SK-N-MC (cell line): Measurements from ENCODE around the gene ELF2.

Source experiments
- EZH2 ChIP-seq: fragments of 200-600 bp; sonication (generic); IDR thresholded peaks from one replicate; pipeline ENCODE4 v1.6.1; 2017; ENCODE audit warnings: antibody characterized with exemption
- POLR2AphosphoS5 ChIP-seq: IDR thresholded peaks from 2 replicates; pipeline ENCODE4 v1.6.1; 2012; ENCODE audit warnings: mild to moderate bottlenecking, low read depth, low read length, borderline replicate concordance

DNA sequence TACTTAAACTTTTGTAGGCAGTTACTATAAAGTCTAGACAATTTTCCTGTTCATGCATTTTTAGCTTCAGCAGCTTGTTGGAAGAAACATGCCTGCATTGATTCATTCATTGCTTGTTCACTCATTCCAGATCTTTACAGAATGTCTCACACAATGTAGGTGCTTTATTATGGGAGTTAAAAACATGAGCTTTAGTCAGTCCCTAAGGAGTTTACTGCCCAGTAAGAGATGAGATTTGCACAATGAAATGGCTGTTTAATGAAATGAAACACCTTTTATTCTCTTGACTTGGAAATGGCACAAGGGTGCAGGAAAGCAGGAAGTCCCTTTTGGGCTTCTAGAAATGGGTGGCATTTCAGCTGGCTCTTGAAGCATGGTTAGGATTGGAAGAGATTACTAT lies 158.5 kb downstream of the ELF2 start:
- no peak for TF ChIP-seq POLR2AphosphoS5
- TF ChIP-seq EZH2: no peak
